SIG-M5 treated with dmso at 0.1 percent for 504 hours (cell line): ENCODE measurements around the gene PTPRN.
A peak's percentile ranks its signal among the peaks of the same experiment; 100 is the strongest.
"Not testable (repeated sequence)": the region's sequence is repeated elsewhere in the genome, so short reads cannot be mapped to it uniquely, and the experiment has no call there.

ENCODE experiments used
- DNase-seq: peaks from one replicate; lab custom pipeline; 2025; ENCODE audit not compliant: unreplicated experiment; lab: John Stamatoyannopoulos, UW

Gene PTPRN

DNA sequence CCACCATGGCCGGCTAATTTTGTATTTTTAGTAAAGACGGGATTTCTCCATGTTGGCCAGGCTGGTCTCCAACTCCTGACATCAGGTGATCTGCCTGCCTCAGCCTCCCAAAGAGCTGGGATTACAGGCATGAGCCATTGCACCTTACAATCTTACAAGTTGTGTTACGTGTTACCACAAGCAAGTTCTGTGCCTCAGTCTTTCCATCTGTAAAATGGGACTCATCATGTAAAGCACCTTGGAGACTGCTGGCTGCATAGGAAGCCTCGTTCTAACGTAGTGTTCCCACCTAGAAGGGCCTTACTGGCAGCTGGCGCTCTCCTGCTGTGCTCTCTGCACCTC is 20.0 kb downstream of the PTPRN start:
- DNase-seq = no peak

DNA sequence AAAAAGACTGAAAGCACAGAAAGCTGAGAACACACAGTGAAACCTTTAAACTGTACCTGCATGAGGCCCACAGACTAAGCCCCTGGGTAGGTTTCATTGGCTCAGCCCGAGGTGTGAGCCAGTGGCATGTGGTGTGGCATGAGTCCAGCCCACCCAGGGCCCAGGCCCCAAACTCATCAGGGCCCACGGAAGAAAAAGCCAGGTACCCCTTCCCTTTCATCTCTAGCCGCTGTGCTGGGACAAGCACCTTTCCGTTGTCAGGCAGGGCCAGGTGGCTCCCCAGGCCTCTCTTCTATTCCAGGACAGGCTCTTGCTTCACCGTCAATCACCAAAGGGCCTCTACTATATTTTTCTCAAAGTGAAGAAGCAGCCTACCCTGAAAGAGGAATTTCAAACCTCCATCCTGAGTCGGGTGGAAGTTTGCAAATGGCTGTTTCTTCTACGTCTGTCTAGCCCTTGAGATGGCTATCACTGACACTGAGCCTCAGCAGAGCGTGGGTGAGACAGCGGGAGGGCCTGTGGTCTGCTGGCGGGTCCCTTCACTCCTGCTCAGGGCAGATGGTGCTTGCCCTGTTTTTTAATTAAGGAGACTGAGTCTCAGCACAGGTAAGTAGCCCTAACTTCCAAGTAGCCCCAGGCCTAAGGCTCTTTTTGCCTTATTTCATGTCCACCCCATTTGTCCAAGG is 21.5 kb downstream of the PTPRN start:
- no peak for DNase-seq

DNA sequence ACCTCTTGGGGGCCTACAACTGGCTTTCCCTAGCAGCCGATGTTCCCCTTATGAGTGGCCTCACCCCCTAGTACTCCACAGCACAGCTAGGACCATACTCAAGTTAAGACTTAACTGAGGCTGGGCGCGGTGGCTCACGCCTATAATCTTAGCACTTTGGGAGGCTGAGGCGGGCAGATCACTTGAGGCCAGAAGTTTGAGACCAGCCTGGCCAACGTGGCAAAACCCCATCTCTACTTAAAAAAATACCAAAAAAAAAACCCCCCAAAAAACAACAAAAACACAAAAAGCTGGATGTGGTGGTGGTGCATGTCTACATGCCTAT is 22.1 kb downstream of the PTPRN start:
- DNase-seq = not testable (repeated sequence)

- DNase-seq = no peak
Measured at GRCh38 chr2:219286436-219287115, 22.6 kb downstream of the PTPRN start.

- DNase-seq = no peak
Measured at GRCh38 chr2:219285894-219286425, 23.2 kb downstream of the PTPRN start.

DNA sequence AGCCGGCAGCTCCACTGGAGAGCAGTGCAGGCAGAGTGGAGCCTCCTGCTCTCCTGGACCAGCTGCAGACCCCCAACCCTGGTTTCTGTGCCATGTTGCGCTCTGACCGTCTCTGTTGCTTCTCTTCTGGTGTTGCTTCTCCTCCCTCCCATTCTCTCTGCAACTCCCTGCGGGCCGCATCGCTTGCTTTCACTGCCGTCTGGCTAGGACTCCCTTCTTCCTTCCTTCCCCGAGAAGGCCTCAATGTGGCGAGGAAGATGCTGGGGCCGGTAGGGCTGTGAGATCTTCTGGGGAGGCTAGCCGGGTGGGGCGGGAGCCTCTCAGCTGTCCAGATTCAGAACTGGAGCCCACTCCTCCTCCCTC is 23.8 kb downstream of the PTPRN start:
- DNase-seq = no peak

DNA sequence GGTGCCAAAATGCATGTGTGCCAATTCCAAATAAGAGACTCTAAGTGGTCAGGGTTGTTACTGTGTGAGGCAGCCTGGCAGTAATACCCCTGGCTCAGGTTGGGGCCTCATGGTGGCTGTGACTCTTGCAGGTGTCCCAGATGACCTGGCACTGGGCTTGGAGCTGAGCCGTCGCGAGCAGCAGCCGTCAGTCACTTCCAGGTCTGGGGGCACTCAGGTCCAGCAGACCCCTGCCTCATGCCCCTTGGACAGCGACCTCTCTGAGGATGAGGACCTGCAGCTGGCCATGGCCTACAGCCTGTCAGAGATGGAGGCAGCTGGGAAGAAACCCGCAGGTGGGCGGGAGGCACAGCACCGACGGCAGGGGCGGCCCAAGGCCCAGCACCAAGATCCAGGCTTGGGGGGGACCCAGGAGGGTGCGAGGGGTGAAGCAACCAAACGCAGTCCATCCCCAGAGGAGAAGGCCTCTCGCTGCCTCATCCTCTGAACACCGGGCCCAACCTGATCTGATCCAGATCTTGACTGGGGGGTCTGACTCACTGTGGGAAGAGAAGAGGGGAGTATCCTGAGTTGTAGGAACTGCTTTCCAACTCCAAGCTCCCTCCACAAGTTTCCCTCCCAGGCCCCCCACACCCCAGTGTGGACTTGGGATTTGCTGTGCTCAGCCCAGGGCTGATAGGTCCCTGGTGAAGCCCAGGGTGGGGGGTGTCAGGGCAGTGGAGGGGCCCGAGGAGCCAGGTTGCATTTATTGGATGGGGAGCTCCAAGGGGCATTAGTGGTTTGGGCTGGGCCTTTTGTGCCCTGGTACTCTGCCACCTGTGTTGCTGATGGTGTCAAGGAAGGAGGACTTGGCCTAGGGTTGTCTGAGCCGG is 24.5 kb downstream of the PTPRN start:
- no peak for DNase-seq

DNA sequence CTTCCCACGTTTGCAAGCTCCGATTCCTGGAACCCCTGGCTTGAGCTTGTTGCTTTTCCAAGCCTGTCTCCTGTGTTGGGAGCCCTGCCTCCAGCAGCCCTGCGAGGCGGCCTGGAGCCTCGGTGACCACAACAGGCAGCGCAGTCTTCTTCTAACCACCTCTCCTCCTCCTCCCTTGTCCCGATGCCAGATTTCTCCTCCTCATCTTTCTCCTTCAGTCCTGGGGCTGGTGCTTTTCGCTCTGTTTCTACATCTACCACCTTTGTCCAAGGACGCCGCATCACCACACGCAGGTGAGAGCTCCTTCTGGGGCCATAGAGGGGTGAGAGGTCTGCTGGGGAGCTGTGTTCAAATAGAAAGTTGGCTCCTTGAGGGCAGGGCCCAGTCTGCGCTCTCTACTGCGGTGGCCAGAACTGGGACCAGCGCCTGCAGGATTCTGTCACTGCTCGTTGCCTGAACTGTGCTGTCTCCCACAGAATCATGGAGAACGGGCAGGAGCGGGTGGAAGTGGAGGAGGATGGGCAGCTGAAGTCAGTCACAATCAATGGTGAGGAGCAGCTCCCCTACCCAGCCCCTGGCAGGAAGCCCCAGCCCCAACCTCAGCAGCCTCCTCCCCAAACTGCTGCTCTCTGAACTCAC is 26.1 kb downstream of the PTPRN start:
- no peak for DNase-seq

DNA sequence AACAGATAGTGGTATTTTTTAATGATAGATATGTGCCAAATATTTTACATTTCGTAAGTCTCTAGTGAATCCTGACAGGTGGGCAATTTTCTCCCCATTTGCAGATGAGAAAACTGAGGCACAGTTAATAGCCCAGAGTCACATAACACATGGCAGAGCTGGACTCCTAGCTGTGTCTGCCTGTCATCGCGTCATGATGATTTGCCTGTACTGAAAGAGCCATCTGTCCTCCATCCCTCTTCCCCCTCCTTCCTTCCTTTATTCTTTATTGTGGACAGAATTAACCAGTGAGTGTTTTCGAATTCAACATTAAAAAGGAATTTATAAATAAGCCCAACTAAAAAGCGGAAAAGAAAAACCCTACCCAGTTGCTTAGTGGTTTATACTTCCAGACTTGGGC is 26.8 kb downstream of the PTPRN start:
- no peak for DNase-seq

GRCh38 chr2:219281588-219281987 is 27.6 kb downstream of the PTPRN start:
- no peak for DNase-seq

DNA sequence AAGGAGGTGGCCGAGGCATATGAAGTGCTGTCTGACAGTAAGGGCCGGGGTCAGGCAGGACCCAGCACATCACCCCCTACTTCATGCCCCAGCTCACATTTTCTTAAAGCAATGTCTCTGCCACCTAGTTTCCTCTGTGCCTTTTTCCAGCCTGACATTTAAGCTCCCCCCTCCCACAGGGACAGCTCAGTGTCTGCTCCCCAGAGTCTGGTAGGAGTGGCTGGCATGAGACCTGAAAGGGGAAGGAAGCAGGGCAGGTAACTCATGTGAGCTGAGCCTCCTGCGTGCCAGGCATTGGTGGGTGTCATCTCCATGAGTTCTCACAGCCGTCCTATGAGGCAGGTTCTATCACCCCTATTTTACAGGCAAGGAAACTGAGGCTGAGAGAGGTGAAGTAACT is 28.6 kb downstream of the PTPRN start:
- DNase-seq = no peak

DNA sequence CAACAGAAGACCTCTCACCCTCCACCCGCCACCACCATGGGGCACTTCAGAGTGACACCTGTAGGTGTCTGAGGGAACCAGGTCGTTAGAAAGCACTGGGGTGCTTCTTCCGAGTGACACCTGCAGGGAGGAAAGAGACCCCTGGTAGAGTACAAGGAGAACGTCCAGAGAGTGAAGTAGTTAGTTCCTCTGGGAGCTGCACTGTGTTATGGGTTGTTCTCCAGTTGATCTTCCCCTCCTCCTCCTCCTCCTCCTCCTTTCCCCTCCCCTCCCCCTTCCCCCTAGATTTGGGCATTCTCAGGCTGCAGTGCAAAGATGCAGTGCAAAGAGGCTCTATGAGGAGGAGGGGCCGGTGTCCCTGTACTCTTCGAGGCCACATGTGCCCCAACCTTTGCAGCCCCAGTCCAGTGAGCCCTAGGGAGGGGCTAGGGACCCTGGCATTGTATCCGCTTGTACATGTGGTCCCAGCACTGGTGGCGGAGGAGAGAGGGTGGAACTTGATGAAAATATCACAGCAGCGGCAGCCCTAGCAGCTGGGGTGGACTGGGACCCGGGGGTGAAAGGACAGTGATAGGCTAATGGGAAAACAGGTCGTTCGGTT is 29.2 kb downstream of the PTPRN start:
- DNase-seq = no peak

DNA sequence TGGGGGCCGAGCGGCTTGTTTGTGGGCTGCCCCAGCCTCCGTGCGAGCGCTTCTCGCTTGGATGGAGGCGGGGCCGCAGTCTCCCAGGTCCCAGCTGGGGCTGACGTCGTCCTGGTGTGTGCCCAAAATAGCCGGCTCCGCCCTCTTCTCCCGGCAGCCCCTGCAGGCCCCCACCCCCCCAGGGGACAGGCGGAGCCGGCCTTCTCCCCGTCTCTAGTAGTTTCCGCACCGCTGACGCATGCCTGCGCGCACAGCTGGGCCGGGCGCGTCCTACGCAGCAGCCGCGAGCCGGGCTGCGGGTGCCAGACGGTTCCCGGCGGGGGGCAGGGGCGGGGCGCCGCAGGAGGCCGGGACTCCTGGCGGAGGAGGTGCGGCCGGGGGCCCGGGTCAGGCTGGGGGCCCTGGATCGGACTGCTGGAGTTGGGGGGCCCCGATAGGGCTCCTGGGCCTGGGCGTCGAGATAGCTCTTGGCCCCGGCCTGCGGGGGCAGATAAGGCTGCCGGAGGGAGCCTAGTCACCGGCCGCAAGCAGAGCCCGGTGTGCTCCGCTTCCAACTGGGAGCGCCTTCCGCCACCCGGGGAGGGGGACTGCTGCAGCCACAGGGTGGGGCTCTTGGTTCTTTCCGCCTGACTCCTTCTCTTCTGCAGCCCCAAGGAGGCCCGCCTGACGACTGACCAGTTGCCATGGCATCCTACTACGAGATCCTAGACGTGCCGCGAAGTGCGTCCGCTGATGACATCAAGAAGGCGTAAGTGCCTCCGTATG is 29.9 kb downstream of the PTPRN start, which contains the start of gene DNAJB2:
Gene DNAJB2 (plus strand): TSS at position 216 of the 765 bp plus-strand sequence. CDS start 468 bp downstream, at position 684.
- DNase-seq = peak; percentile 99

GRCh38 chr2:219278655-219279150 is 30.5 kb downstream of the PTPRN start:
- no peak for DNase-seq

DNA sequence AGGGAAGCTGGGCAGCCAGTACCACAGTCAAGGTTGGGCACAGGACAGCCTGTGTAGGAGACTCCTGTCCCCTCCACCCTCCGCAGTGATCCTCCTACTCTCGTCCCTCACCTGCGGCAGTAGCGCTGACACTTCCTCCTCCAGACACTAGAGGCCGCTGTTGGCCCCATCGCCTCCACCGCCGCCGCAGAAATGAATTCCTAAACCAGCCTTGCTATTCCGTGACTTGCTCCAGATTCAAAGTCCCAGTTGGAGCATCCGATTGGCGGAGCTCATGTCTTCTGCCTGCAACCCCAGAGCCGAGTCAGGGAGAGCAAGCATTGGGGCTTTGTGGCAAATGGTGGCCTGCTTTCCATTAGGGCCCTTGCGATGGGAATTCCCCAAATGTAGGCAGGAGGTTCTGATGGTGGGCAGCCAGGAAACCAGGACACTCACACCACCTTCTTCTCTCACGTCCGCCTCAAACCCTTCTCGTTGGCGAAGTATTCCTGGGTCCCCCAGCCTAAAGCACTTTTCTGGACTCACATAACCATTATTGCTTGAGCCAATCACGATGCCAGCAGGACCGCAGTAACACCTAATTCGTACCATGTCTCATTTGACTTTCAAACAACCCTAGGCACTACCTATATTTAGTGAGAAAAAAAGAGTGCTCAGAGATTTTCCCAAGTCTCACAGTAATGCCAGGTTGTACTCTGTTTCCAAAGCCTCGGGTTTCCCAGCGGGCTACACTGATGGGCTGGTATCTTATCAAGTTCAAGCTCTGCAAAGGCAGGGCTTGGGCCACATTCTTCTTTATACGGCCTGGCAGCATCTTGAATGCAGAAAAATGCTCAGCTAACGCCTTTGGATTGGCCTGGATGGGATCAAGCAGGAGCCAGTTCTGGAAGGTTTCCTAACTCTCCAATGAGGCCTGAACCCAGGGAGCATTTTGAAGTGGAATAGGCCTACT is 31.2 kb downstream of the PTPRN start:
- DNase-seq = peak; percentile 70

GRCh38 chr2:219274361-219274921 is 34.8 kb downstream of the PTPRN start:
- DNase-seq = no peak

GRCh38 chr2:219273937-219274336 is 35.3 kb downstream of the PTPRN start:
- DNase-seq = no peak

GRCh38 chr2:219272995-219273394 is 36.2 kb downstream of the PTPRN start:
- no peak for DNase-seq

DNA sequence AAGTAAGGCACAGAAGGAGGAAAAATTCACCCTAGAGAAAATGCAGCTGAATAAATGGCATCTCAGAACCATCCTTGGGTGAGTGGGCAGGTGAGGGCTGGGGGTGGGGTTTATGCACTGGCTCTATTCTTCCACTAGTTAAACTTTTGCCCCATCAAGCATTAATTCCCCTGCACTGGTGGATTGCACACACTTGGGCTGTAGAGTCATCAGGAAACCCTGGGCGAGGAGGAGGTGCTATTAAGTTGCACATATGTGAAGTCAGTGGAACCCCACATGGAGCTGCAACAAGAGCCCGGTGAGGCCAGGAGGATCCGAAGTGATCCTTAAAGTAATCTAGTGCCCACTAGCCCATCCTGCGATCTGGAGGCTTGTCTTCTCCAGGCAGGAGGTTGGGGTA is 36.8 kb downstream of the PTPRN start:
- DNase-seq = no peak
